ENCODE measurements around the gene DPAGT1. TPM values are rescaled to one million over a fixed set of nuclear protein-coding genes. Genes with fewer than 3 reads are reported as not detected.

Gene DPAGT1
- total RNA-seq, 2 donors from 2014 or later: 26.7 to 62.6 TPM

DNA sequence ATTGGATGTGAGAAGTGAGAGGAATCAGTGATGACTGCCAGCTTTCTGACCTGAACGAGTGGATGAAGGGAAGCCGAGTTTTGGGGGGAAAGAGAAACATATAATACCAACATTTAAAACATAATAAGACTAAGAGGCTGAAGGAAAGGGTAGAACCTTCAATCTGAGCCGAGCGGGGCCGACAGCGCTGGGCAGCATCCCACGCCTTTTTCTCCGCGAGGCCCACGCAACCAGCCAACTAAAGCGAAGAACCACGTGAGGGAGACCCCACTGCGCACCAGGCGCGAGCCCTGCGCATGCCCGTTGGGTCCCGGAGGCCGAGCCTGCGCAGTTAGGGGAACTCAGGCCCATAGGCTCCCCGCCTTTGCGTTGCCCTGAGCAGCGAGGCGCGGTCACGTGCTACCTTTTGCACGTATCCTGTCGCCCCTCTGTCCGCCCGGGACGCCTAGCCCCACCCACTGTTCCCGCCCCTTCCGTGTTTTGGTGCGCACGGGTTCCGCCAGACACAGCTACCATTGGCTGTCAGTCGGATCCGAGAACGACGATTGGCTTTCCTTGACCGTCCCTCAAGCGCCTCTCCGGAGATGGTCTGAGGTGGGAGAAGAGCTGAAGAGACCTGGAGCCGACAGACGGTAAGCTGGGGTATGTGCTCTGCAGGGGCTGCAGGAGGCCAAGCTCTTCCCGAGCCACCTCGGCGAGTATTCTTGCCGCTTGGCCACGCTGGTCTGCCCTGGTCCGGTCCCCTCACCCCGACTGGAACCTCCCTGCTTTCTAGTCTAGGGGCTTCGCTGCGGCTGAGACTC, 19.6 kb upstream of the DPAGT1 start, which contains the start of gene HINFP:
TSS of gene HINFP (plus strand) at position 573 of the 803 bp plus-strand sequence. CDS start 5,365 bp downstream, outside the sequence.
- 0% methylated on average over 37 to 54 of the region's 54 CpGs for WGBS, 2 donors
- Histone ChIP-seq H3K4me1 (peaks cover 32% of the 10 kb centered on the region), H3K9me3 (no peaks in the 10 kb centered on the region), H3K4me3 (peak within 1 kb of the TSS; percentile 72 to 91), H3K36me3 (replicated peaks in 1 of 2; ENCODE audit: insufficient read depth in 1 of 2, low read depth in 2 of 2) (no peaks in the 10 kb centered on the region), H3K27ac (peak within 1 kb of the TSS; percentile 49 to 84 (median 64)), H3K27me3 (no peaks in the 10 kb centered on the region)
- TF ChIP-seq, protein P1, sequence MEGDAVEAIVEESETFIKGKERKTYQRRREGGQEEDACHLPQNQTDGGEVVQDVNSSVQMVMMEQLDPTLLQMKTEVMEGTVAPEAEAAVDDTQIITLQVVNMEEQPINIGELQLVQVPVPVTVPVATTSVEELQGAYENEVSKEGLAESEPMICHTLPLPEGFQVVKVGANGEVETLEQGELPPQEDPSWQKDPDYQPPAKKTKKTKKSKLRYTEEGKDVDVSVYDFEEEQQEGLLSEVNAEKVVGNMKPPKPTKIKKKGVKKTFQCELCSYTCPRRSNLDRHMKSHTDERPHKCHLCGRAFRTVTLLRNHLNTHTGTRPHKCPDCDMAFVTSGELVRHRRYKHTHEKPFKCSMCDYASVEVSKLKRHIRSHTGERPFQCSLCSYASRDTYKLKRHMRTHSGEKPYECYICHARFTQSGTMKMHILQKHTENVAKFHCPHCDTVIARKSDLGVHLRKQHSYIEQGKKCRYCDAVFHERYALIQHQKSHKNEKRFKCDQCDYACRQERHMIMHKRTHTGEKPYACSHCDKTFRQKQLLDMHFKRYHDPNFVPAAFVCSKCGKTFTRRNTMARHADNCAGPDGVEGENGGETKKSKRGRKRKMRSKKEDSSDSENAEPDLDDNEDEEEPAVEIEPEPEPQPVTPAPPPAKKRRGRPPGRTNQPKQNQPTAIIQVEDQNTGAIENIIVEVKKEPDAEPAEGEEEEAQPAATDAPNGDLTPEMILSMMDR (IDR thresholded peaks at IDR 0.05): no peak
- TF ChIP-seq POLR2A (IDR thresholded peaks at IDR 0.05): peak in 2 of 3 donors; percentile 78 to 84
- intact Hi-C loops (cut with DNase I): no loop called here
- DNase-seq (peak; percentile 99), ATAC-seq (peak; percentile 99)

- H3K27me3 ChIP-seq: no peaks in the 10 kb centered on the region
- H3K4me1 ChIP-seq: peaks cover 26% of the 10 kb centered on the region
- no peak for DNase-seq
- H3K4me3 ChIP-seq: no peak overlapping the region
- 12% methylated on average over 5 of the region's 5 CpGs for WGBS, 2 donors
- intact Hi-C loops (cut with DNase I): no loop called here
- no peaks in the 10 kb centered on the region for H3K36me3 ChIP-seq (replicated peaks in 1 of 2; ENCODE audit: insufficient read depth in 1 of 2, low read depth in 2 of 2)
- no peaks in the 10 kb centered on the region for H3K9me3 ChIP-seq
- no peak for ATAC-seq
- TF ChIP-seq, protein P1 (IDR thresholded peaks at IDR 0.05): no peak
- TF ChIP-seq POLR2A (IDR thresholded peaks at IDR 0.05): no peak
- peak overlapping the region; percentile 16 to 73 (median 64) for H3K27ac ChIP-seq
These were observed 19.0 kb upstream of the DPAGT1 start for GRCh38 chr11:119120639-119121007.

DNA sequence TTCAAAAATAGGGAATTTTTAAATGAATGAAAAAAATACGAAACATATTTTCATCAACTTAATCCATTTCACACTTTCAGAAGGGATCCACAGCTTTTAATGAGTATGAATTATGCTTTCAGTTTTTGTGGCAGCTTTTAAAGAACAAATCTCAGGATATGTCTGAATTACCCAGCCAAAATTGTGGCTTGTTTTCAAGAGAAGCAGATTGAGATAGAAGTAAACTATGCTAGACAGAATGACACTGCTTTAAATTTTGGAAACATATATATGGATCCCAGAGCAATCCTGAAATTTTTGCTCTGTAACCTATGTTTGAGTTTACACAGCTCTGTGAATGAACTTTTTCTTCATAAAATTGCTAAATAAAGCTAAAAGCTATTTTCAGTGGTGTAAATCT, 17.3 kb upstream of the DPAGT1 start:
- H3K27ac ChIP-seq: no peak overlapping the region
- H3K36me3 ChIP-seq (replicated peaks in 1 of 2; ENCODE audit: insufficient read depth in 1 of 2, low read depth in 2 of 2): peaks cover 0 to 2% of the 10 kb centered on the region in 2 donors
- H3K4me3 ChIP-seq: no peak overlapping the region
- peaks cover 20% of the 10 kb centered on the region for H3K4me1 ChIP-seq
- no peak for ATAC-seq
- intact Hi-C loops (cut with DNase I): no loop called here
- no peaks in the 10 kb centered on the region for H3K9me3 ChIP-seq
- 87 to 88% methylated on average over 1 of the region's 1 CpG for WGBS, 2 donors
- no peak for DNase-seq
- TF ChIP-seq POLR2A (IDR thresholded peaks at IDR 0.05): no peak
- TF ChIP-seq, protein P1 (IDR thresholded peaks at IDR 0.05): no peak
- no peaks in the 10 kb centered on the region for H3K27me3 ChIP-seq

DNA sequence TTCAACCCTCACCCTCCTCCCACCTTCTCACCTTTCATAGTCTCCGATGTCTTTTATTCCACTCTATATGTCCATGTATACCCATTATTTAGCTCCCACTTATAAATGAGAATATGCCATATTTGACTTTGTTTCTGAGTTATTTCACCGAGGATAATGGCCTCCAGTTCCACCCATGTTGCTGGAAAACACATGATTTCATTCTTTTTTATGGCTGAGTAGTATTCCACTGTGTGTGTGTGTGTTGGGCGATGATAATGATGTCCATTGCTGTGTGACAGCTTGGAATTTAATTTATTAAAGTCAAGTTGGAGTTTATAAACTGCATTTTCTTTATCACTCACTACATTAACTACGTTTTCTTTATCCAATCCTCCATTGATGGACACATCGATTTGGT, 16.6 kb upstream of the DPAGT1 start:
- Histone ChIP-seq H3K4me3 (no peak overlapping the region), H3K27ac (no peak overlapping the region), H3K27me3 (no peaks in the 10 kb centered on the region), H3K9me3 (no peaks in the 10 kb centered on the region), H3K36me3 (replicated peaks in 1 of 2; ENCODE audit: insufficient read depth in 1 of 2, low read depth in 2 of 2) (peaks cover 0 to 2% of the 10 kb centered on the region in 2 donors), H3K4me1 (peaks cover 20% of the 10 kb centered on the region)
- TF ChIP-seq, protein P1 (IDR thresholded peaks at IDR 0.05): no peak
- TF ChIP-seq POLR2A (IDR thresholded peaks at IDR 0.05): no peak
- DNase-seq (no peak), ATAC-seq (no peak)
- intact Hi-C loops (cut with DNase I): no loop called here
- 95 to 96% methylated on average over 5 of the region's 5 CpGs for WGBS, 2 donors
